Measurements from ENCODE around the gene INVS.
"Not testable (repeated sequence)": the region's sequence is repeated elsewhere in the genome, so short reads cannot be mapped to it uniquely, and the experiment has no call there.

The INVS gene, protein sequence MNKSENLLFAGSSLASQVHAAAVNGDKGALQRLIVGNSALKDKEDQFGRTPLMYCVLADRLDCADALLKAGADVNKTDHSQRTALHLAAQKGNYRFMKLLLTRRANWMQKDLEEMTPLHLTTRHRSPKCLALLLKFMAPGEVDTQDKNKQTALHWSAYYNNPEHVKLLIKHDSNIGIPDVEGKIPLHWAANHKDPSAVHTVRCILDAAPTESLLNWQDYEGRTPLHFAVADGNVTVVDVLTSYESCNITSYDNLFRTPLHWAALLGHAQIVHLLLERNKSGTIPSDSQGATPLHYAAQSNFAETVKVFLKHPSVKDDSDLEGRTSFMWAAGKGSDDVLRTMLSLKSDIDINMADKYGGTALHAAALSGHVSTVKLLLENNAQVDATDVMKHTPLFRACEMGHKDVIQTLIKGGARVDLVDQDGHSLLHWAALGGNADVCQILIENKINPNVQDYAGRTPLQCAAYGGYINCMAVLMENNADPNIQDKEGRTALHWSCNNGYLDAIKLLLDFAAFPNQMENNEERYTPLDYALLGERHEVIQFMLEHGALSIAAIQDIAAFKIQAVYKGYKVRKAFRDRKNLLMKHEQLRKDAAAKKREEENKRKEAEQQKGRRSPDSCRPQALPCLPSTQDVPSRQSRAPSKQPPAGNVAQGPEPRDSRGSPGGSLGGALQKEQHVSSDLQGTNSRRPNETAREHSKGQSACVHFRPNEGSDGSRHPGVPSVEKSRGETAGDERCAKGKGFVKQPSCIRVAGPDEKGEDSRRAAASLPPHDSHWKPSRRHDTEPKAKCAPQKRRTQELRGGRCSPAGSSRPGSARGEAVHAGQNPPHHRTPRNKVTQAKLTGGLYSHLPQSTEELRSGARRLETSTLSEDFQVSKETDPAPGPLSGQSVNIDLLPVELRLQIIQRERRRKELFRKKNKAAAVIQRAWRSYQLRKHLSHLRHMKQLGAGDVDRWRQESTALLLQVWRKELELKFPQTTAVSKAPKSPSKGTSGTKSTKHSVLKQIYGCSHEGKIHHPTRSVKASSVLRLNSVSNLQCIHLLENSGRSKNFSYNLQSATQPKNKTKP

DNA sequence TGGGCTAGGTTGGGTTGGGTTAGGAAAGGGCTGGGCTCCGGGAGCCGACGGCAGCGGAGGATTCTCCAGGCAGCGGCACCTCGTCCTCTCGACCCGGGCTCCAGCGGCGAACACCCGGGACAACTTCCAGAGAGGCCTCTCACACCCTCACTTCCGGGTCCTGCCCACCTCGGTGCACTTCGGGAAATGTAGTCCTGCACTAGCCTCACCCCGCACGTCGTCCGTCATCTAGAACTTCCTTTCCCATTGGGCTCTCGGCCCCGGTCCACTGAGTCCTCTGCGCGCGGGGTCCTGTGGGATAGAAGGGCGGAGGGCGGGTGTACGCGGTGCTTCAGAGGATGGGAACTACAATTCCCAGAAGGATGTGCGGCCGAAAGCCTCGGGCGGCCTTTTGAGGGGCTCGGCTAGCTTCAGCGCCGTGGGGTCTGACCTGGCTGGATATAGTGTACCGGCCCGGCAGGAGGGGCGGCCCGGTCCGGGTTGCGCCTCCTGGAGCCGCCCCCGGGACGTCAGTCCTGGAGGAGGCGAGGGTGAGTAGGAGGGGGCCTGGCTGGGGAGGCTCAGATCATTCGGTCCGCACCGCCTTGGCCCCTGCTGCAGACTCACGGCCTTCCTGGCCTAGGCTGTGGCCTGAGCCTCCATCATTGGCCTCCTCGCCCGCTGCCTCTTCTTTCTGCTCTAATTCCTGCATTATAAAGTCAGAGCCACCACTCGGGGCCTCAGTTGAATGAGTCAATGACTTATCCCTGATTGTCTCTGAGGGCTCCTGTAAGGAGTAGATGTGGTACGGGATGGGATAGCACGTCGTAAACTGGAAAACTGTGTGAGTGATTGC lies at the start of gene INVS, which contains the start of gene ERP44:
TSS of gene INVS (plus strand) at position 357 of the 835 bp plus-strand sequence. CDS start 5,279 bp downstream, outside the sequence.
TSS of gene ERP44 (minus strand) at position 114 of the 835 bp plus-strand sequence. CDS start 160 bp downstream, outside the sequence.
- peak; percentile 100 for DNase-seq (ENCODE audit: low read depth, low spot score)

DNA sequence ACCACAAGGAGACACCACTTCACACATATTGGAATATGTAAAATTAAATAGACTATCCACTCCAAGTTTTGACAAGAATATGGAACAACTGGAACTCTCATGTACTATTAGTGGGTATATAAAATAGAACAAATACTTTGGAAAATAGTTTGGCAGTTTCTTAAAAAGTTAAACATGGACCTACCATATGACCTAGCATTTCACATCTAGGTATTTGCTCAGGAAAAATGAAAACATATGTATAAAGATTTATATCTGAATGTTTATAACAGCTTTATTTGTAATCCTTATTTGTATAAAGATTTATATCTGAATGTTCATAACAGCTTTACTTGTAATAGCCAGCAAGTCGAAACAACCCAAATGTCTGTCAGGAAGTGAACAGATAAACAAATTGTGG lies 49.5 kb upstream of the INVS start:
- DNase-seq (ENCODE audit: low read depth, low spot score) = no peak

DNA sequence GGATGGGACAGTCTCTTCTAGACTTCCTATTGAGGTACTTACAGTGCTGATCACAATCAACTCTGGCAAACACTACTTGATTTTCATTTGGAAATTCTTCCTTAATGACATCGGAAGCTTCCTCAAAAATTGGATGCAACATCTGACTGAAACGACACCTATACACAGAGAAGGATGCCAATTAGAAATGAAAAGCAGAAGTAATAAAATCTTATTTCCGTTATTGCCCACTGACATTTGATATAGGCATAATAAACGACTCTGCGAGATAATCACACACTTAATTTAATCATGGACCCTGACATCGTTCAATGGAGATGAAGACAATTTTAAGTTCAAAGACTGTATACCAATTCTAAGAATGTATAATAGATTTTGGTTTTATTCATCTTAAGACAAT lies 46.7 kb upstream of the INVS start:
- no peak for DNase-seq (ENCODE audit: low read depth, low spot score)

DNA sequence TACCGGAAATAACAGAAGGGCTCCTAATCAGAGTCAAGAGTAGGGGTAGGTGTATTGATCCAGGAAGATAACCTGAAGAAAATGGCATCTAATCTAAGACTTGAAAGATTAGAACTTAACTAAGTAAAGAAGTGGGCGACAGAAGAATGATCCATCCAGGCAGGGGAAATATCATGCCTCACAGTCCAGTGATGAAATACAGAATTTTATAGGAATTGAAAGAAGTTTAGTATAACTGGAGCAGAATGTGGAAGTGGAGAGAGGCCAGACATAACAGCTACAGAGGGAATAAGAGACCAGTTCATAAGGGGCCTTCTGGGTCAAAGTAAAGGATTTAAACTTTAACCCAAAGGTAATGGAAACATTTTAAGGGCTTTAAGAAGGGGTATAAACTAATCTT lies 42.5 kb upstream of the INVS start:
- no peak for DNase-seq (ENCODE audit: low read depth, low spot score)

DNA sequence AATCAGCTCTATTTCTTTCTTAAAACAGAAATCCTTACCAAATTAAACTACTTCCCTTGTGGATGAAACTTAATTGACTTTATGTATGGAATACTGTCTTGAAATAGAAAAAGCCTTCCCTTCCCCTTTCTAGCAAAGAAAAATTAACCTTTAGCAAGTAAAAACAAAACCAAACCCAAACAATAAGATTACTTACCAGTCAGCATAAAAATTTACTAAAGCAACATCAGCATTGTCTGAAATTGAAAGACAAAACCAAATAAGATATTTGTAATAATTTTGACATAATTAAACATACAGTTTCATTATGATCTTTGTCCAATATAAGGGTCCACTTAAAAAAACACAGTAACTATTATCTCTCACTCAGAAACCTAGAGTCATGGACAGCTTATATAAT lies 41.4 kb upstream of the INVS start:
- no peak for DNase-seq (ENCODE audit: low read depth, low spot score)

DNA sequence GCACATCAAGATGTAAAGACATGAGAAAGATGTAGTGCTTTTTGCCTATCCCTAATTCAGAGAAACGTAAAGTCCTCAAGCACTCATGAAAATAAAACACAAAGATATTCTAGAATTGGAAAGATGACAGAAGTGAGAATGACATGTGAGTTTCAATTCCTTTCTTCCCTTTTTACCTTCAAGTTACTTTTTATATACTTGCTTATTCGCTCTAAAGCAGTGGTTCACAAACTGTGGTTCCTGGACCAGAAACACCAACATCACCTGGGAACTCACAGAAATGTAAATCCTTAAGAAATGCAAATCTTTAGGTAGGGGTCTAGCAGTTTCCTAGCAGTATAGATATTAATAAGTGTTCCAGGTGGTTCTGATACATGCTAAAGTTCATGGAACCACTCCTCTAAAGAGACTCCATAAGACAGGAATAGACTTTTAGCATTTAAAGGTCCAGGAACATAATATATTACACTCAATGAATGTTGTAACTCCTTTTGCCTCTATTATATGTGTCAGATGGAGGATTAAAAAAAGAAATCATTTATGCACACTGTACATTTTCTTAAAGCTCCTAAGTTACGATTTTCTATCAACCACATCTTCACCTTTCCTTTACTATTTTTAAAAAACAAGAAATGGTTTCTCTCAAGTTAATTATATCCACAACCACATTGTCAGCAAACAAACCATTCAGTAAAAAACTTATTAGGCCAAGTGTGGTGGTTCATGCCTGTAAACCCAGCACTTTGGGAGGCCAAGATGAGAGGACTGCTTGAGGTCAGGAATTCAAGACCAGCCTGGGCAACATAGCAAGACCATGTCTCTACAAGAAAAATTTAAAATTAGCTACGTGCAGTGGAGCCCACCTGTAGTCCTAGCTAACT lies 40.1 kb upstream of the INVS start:
- no peak for DNase-seq (ENCODE audit: low read depth, low spot score)

DNA sequence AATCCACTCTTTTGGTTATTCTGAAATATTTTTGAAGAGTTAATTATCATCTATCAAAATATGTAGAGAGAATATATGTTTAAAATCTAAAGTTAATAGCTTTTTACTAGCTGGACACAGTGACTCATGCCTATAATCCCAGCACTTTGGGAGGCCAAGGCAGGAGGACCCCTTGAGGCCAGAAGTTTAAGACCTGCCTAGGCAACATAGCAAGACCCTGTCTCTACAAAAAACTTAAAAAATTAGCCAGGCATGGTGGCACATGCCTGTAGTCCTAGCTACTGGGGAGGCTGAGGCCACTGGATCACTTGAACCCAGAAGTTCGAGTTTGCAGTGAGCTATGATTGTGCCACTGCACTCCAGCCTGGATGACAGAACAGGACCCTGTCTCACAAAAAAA lies 36.4 kb upstream of the INVS start:
- not testable (repeated sequence) for DNase-seq (ENCODE audit: low read depth, low spot score)

DNA sequence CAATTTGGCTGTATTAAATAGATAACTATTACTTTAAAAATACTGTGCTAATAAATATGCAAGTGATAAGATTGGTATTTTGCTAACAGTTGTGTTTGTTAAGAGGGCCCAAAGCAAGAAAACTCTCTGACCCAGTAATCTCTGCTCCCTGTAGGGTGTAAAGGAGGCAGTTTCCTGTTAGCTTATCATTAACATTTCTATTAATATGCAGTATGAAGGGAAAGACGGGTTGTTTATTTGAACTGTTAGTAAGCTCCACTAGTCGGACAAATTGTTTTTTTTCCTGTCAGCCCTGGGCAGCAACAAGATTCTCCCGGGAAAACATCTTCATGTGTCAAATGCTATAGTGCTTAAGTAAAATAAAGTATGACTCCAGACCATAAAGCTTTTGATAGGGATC lies 35.9 kb upstream of the INVS start:
- no peak for DNase-seq (ENCODE audit: low read depth, low spot score)

DNA sequence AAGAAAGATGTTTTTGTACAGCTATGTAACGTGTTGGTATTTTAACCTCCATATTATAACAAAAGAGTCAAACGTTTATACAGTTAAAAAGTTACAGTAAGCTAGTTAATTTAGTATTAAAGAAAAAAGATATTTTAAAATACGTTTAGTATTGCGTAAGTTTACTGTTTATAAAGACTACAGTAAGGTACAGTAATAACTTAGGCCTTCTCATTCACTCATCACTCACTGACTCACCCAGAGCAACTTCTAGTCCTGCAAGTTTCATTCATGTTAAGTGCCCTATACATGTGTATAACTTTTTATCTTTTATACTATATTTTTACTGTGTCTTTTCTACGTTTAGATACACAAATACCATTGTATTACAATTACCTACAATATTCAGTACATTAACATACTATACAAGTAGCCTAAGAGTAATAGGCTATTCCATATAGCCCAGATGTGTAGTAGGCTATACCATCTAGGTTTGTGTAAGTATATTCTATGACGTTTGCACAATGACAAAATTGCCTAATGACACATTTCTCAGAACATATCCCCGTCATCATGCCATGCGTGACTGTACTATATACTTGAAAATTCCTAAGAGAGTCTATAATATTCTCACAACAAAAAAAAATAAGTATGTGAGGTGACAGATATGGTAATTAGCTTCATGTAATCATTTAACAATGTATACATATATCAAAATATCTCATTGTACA lies 34.0 kb upstream of the INVS start:
- DNase-seq (ENCODE audit: low read depth, low spot score) = no peak

DNA sequence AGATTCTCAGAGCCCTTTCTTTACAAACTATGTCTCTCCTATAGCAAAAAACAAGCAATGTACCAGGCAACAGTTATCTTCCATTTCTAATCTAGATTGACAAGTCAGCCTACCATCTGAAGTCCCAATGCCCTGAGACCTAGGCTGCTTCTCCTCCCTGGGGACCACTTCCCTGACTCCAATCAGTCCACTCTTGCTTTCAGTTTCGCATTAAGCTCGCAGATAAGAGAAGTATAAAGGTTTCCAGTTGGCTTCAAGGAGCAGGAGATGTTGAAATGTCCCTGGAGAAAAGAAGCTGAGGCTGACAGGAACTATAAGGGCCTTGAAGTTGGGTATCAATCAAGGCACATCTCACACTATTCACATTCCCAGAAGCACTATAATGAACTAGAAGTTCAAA lies 32.5 kb upstream of the INVS start:
- no peak for DNase-seq (ENCODE audit: low read depth, low spot score)

DNA sequence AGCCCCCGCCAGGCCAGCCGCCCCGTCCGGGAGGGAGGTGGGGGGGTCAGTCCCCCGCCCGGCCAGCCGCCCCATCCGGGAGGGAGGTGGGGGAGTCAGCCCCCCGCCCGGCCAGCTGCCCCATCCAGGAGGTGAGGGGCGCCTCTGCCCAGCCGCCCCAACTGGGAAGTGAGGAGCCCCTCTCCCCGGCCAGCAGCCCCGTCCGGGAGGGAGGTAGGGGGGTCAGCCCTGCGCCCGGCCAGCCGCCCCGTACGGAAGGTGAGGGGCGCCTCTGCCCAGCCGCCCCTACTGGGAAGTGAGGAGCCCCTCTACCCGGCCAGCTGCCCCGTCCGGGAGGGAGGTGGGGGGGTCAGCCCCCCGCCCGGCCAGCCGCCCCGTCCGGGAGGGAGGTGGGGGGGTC lies 31.1 kb upstream of the INVS start:
- DNase-seq (ENCODE audit: low read depth, low spot score) = not testable (repeated sequence)

DNA sequence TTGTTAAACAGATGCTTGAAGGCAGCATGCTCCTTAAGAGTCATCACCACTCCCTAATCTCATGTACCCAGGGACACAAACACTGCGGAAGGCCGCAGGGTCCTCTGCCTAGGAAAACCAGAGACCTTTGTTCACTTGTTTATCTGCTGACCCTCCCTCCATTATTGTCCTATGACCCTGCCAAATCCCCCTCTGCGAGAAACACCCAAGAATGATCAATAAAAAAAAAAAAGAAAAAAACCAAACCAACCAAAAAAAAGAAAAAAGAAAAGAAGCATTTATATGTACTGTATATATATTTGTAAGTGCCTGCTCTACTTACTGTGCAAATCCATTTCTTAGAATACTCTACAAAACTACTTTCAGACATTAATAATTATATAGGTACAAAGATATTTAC lies 30.0 kb upstream of the INVS start:
- not testable (repeated sequence) for DNase-seq (ENCODE audit: low read depth, low spot score)

DNA sequence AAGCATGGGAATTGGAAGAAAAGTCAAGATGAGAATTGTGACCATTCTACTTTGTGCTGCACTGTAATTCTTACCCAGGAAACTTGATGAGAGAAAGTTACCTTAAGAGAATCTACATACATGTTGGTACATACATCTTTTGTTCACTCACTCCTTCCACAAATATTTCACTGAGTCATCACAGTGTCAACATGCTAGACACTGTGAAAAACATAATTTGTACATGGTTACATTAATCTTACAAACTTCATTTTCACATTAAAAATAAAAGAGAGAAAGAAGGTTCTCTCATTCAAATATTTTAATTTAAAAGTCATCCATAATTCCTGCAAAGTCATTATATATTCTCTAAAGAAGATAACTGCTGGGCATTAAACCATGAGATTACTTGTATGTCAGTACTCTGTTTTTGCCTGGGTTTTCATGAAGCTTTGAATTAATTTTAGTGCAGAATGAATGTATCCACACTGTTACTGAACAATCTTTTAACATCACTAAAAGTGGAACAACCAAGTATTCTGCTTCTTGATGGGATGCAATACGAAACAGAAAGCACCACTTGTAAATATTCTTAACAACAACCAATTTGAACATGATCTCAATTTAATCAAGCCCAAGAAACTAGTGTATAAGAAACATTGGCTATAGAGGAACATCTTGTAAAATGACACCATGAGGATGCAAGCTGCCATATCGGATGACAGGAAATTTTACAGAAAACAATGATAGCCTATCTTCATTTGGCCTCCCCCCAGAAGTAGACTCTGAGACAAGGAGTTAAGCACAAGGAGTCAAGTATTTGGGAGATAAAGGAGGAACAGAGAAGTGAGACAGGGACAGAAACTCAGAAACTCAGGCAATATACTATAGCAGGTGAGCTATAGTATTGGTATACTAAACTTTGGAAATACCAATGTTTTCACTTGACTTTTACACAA lies 28.7 kb upstream of the INVS start:
- no peak for DNase-seq (ENCODE audit: low read depth, low spot score)

DNA sequence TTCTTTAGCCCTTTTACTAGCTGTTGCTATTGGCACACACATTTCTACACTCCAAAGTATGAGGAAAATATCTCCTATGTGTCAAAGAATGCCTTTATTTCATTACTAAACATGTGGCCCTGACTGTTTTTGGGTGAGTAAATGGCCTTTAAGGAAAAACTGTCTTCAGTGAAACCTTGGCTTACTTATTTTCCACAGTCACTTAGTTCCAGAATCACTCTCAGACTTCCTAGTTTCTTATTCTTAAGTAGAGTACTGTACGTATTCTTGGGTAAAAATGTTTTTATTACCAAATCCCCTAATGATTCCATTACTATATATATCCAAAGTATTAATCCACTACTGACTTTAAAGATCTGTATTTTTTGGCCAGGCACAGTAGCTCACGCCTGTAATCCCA lies 27.8 kb upstream of the INVS start:
- DNase-seq (ENCODE audit: low read depth, low spot score) = no peak

DNA sequence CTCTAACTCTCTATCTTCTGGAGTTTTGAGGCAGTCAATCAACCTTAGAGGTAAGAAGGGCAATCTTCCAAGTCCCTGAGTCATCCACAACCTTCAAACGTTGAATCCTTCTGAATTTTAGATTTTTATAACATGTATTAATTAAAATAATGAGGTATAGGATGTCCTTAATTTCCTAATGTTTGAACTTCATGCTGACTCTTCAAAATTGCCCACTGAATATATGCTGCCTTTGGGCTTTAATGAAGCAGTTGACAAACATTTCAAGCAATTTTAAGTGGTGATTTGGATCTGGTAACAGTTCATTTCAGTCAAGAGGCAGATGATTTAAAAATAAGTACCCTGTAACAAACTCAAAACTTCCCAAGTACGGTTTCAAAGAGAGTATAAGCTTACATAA lies 26.2 kb upstream of the INVS start:
- no peak for DNase-seq (ENCODE audit: low read depth, low spot score)

DNA sequence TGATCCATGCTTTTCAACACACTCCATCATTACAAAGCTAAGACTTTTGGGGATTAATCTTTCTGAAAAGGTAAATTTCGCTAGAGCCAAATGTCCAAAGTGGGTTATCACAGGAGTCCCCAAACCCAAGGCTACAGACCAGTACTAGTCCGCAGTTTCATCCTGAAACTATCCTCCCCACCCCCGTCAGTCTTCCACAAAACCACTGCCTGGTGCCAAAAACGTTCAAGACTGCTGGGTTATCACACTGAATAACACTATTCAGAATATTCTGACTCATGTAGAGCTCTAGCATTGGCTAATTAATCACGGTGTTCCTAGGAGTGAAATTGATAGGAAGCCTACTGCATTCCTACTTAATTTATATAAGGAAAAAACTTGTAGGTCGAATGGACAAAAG lies 24.9 kb upstream of the INVS start:
- peak; percentile 55 for DNase-seq (ENCODE audit: low read depth, low spot score)

DNA sequence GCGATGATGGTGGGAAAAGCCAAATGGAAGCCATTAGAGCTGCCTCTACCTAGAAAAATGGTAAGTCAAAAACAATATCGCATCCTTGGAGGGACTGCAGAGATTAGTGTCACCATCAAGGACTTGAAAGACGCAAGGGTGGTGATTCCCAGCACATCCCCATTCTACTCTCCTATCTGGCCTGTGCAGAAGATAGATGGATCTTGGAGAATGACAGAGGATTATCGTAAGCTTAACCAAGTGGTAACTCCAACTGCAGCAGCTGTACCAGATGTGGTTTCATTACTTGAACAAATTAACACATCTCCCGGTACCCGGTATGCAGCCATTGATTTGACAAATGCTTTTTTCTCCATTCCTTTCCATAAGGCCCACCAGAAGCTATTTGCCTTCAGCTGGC lies 24.1 kb upstream of the INVS start:
- no peak for DNase-seq (ENCODE audit: low read depth, low spot score)

DNA sequence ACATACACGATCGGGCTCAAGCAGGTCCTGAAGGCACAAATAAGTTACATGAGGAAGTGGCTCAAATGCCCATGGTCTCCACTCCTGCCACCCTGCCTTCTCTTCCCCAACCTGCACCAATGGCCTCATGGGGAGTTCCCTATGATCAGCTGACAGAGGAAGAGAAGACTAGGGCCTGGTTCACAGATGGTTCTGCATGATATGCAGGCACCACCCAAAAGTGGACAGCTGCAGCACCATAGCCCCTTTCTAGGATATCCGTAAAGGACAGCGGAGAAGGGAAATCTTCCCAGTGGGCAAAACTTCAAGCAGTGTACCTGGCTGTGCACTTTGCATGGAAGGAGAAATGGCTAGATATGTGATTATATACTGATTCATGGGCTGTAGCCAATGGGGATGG lies 22.8 kb upstream of the INVS start:
- not testable (repeated sequence) for DNase-seq (ENCODE audit: low read depth, low spot score)

DNA sequence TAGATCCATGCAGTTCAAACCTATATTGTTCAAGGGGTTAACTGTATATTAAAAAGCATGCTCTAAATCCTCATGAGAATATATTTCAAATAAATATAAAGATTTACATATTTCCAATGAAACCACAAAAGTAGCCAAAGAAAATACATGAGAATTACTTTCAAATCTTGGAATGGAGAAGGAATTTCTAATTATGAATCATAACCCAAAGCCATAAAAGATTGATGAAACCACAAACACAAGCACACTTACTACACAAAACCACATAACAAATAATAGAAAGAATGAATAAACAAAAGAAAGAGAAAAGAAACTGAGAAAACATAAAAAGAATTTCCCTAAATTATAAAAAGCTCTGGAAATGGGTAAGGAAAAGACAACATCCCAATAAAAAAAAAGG lies 16.3 kb upstream of the INVS start:
- no peak for DNase-seq (ENCODE audit: low read depth, low spot score)
